SK-N-MC (cell line): ENCODE data around the gene WDR64.

Source experiments
- EZH2 ChIP-seq: fragments of 200-600 bp; sonication (generic); IDR thresholded peaks from one replicate; pipeline ENCODE4 v1.6.1; 2017; ENCODE audit warnings: antibody characterized with exemption
- FOXP2 ChIP-seq: optimal IDR thresholded peaks from 2 replicates; pipeline ENCODE3; 2011; ENCODE audit warnings: mild to moderate bottlenecking, moderate library complexity; ENCODE audit not compliant: insufficient read depth; ENCODE audit errors: extremely low read length, control extremely low read depth
- POLR2AphosphoS5 ChIP-seq: IDR thresholded peaks from 2 replicates; pipeline ENCODE4 v1.6.1; 2012; ENCODE audit warnings: mild to moderate bottlenecking, low read depth, low read length, borderline replicate concordance

DNA sequence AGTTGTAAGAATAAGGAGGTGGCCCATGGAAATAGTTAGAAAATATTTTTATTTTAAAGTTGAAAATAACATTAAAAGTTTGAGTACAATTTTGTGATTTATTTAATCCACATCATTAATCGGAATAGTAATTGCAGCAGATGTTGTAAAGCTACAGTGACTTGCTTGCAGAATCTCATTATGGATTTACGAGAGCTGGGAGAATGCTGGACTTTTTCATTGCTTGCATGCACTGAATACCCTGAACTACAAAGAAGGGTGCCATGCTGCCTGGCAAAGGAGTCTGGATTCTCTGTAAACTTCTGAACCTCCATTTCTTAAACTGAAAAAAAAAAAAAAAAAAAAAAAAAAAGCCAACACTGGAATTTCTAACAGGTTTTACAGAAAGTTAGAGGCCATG is 26.5 kb downstream of the WDR64 start:
- no peak for TF ChIP-seq EZH2
- no peak for TF ChIP-seq POLR2AphosphoS5
- no peak for TF ChIP-seq FOXP2
